ENCODE results near the gene OVOL1. TPM values are rescaled to one million over a fixed set of nuclear protein-coding genes. Genes with fewer than 3 reads are reported as not detected.

The OVOL1 gene
- total RNA-seq, 1 donor from 2014 or later = not detected

DNA sequence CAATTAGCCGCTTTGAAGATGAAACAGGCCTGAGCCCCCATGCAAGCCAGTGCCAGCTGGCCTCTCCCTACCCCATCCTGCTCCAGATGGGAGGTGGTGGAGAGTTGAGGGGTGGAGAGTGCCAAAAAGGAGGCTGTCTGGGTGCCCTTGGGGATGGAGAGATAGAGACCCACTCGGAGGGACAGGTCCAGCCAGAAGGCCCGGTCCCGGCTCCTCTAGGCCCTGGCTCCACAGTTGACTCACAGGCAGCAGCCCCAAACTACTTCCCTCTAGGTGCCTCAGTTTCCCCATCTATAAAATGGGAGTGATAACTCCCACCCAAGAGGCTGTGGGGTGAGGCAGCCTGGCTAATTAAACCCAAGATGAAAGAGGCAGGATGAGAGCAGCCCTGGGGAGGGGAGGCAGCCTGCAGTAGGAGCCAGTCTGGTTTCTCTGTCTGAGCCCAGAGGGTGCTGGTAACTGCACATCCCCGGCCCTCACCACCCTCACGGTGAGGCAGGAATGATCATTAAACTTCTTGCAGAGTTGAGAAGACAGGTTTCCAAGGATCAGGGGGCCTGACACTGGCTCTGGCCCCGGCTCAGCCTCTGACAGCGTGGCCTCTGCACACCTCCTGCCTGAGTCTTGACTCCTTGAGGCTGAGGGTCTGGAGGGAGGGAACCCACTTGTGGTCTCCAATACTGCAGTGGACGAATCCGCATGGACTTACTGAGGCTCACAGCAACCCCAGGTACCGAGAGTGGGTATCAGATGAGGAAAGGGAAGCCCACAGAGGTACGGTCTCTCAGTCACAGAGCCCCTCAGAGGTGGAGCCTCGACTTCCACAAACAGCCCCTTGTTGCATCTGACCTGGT, 4.7 kb upstream of the OVOL1 start:
- H3K4me1 ChIP-seq (ENCODE audit: control insufficient read depth in 3 of 3, insufficient read depth in 3 of 3, low read length in 3 of 3) = peaks cover 11 to 20% (median 16%) of the 10 kb centered on the region in 3 donors
- peaks cover 6 to 11% (median 7%) of the 10 kb centered on the region in 3 donors for H3K36me3 ChIP-seq (ENCODE audit: control insufficient read depth in 3 of 3, insufficient read depth in 3 of 3, low read length in 3 of 3)
- peaks cover 20 to 30% (median 24%) of the 10 kb centered on the region in 3 donors for H3K27me3 ChIP-seq (ENCODE audit: control insufficient read depth in 3 of 3, insufficient read depth in 3 of 3, low read length in 3 of 3)
- no peak overlapping the region for H3K27ac ChIP-seq (ENCODE audit: low read depth, low read length)
- H3K9me3 ChIP-seq (ENCODE audit: control insufficient read depth in 3 of 3, low read length in 3 of 3) = no peaks in the 10 kb centered on the region
- H3K4me3 ChIP-seq (ENCODE audit: low read length in 3 of 3) = no peak overlapping the region
- H3K9ac ChIP-seq (ENCODE audit: low read depth in 1 of 3, low read length in 3 of 3) = peak overlapping the region in 1 of 3 donors; percentile 76

DNA sequence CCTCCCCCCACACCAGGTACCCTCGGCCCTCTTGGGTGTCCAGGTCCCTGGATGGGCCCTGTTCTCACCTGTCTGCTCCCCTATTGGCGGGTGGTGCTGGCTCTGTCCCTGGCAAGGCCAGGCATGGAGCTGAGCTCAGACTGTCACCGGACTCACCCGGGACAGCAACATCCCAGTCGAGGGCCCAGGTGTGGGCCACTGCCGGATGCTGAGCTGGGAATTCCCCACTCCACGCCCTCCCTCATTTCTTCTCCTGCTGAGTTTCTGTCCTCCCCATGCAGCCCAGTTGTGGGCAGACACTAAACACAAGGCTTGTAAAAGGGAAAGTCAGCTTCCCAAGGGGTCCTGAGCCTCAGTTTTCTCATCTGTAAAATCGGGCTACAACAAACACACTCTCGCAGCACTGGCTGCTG, 4.0 kb upstream of the OVOL1 start:
- no peak overlapping the region for H3K27ac ChIP-seq (ENCODE audit: low read depth, low read length)
- H3K36me3 ChIP-seq (ENCODE audit: control insufficient read depth in 3 of 3, insufficient read depth in 3 of 3, low read length in 3 of 3) = peaks cover 0 to 10% (median 7%) of the 10 kb centered on the region in 3 donors
- no peak overlapping the region for H3K9ac ChIP-seq (ENCODE audit: low read depth in 1 of 3, low read length in 3 of 3)
- H3K4me3 ChIP-seq (ENCODE audit: low read length in 3 of 3) = no peak overlapping the region
- H3K9me3 ChIP-seq (ENCODE audit: control insufficient read depth in 3 of 3, low read length in 3 of 3) = no peaks in the 10 kb centered on the region
- H3K27me3 ChIP-seq (ENCODE audit: control insufficient read depth in 3 of 3, insufficient read depth in 3 of 3, low read length in 3 of 3) = peaks cover 24 to 34% (median 28%) of the 10 kb centered on the region in 3 donors
- H3K4me1 ChIP-seq (ENCODE audit: control insufficient read depth in 3 of 3, insufficient read depth in 3 of 3, low read length in 3 of 3) = peaks cover 11 to 21% (median 16%) of the 10 kb centered on the region in 3 donors

DNA sequence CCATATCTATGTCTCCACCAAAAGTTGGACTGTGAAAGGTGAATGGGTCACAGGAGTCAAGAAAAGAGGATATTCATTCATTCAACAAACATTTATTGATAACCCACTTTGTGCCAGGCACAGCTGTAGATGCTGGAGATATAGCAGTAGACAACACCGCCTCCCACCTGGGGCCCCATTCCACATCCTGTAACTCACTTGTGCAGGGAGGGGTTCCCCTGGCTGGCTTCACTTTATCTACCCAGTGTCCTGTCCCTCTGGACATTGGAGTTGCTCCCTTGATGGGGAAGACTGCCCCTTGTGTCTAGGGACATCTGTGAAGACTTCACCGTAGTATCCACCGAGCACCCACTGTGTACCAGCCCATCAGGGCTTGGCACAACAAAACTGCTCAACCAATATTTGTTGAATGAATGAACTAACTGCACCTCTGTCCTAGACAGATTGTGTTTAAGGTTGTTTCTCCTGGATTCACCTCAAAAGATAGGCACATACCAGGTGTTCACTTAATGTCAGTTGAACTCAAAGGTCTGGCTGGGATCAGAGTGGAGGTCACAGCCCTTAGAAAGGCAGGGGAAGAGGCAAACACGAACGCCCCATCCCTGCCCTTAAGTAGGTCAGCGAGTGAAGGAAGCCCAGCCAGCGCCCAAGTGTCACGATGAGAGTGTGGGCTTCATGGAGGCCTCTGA, 1.4 kb upstream of the OVOL1 start:
- Histone ChIP-seq H3K9me3 (ENCODE audit: control insufficient read depth in 3 of 3, low read length in 3 of 3) (no peaks in the 10 kb centered on the region), H3K9ac (ENCODE audit: low read depth in 1 of 3, low read length in 3 of 3) (no peak overlapping the region), H3K27ac (ENCODE audit: low read depth, low read length) (no peak overlapping the region), H3K36me3 (ENCODE audit: control insufficient read depth in 3 of 3, insufficient read depth in 3 of 3, low read length in 3 of 3) (no peaks in the 10 kb centered on the region), H3K27me3 (ENCODE audit: control insufficient read depth in 3 of 3, insufficient read depth in 3 of 3, low read length in 3 of 3) (peaks cover 44 to 56% (median 44%) of the 10 kb centered on the region in 3 donors), H3K4me3 (ENCODE audit: low read length in 3 of 3) (no peak overlapping the region), H3K4me1 (ENCODE audit: control insufficient read depth in 3 of 3, insufficient read depth in 3 of 3, low read length in 3 of 3) (peaks cover 4 to 7% (median 5%) of the 10 kb centered on the region in 3 donors)

DNA sequence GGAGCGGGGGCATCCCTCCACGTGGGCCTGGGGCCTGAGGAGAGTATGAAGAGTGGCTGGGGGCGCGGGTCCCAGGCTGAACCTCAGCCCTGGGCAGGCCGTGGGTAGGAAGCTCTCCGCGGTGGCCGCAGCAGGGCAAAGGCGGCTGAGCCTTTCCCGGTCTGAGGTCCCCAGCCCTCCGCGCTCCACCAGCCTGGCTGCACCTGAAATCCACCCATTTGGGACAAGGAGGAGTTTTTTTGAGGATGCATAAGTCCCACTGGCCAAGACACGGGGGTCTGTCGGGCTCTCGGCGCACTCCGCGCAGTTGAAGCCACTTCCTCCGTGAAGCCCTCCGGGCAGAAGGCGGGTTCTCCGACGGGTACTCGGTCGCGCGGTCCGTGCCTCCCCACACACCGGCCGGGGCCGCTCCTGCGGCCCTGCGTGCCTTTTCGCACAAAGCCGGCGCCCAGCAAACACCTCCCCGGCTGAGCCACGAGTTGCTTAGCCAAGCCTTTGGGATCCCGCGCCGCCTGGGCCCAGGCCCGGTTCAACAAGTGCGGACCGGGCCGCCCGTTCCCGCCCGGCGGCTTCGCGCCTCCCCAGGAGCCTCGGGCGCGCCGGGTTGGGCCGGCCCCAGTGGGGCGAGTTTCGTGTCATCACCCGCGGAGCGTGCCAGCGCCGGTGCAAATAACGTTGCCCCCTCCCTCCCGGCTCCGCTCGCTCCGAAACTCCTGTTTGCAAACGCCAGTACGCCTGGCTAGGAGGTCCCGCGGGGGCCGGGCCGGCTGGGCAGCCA, 666 bp upstream of the OVOL1 start:
- H3K9ac ChIP-seq (ENCODE audit: low read depth in 1 of 3, low read length in 3 of 3) = no peak overlapping the region
- H3K27ac ChIP-seq (ENCODE audit: low read depth, low read length) = no peak overlapping the region
- H3K27me3 ChIP-seq (ENCODE audit: control insufficient read depth in 3 of 3, insufficient read depth in 3 of 3, low read length in 3 of 3) = peaks cover 44 to 62% (median 50%) of the 10 kb centered on the region in 3 donors
- no peaks in the 10 kb centered on the region for H3K9me3 ChIP-seq (ENCODE audit: control insufficient read depth in 3 of 3, low read length in 3 of 3)
- no peaks in the 10 kb centered on the region for H3K36me3 ChIP-seq (ENCODE audit: control insufficient read depth in 3 of 3, insufficient read depth in 3 of 3, low read length in 3 of 3)
- peak overlapping the region in 1 of 3 donors; percentile 6 for H3K4me3 ChIP-seq (ENCODE audit: low read length in 3 of 3)
- H3K4me1 ChIP-seq (ENCODE audit: control insufficient read depth in 3 of 3, insufficient read depth in 3 of 3, low read length in 3 of 3) = peaks cover 4 to 7% (median 5%) of the 10 kb centered on the region in 3 donors

DNA sequence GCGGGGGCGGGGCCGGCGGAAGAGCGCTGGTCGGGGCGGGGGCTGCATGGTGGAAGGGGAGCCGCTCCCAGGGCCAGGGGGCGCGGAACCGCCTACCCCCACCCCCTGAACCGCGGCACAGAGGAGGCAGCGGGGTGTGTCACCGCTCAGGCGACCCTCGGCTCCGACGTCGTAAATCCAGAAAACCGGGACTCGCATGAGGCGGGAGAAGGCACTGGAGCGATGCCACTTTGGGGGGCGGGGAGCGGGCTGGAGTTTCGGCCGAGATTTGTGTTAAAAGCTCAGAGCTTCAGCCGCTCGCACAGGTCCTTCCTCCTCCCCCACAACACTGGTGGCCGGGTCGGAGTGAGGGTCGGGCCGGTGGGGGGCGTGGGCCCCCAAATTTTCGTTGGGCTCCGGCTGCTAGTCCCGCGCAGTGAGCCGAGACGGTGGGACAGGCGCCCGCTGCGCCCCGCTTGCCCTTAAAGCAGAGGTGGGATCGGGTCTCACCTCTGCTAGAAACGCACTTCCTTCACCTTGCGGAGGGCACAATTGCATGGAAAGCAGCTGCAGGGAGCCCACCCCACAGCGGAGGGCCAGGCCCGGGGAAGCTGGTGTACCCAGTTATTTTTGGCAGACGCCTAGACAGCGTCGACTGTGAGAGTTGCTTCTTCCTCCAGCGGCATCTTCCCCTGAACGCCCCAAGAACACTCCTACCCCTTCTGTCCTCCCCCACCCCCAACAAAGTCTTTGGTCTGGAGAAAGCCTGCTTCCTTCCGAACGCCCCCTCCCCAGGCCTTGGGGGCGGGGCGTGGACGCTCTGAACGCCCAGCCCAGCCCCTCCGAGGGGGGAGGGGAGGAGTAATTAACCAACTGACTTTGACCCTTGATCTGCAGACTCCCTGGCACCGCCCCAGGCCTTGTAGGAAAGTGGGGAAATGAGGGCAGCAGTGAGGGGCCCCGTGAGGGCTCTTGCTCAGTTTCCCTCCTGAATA, 1.1 kb downstream of the OVOL1 start:
- no peak overlapping the region for H3K4me3 ChIP-seq (ENCODE audit: low read length in 3 of 3)
- peaks cover 44 to 72% (median 56%) of the 10 kb centered on the region in 3 donors for H3K27me3 ChIP-seq (ENCODE audit: control insufficient read depth in 3 of 3, insufficient read depth in 3 of 3, low read length in 3 of 3)
- peaks cover 4 to 7% (median 5%) of the 10 kb centered on the region in 3 donors for H3K4me1 ChIP-seq (ENCODE audit: control insufficient read depth in 3 of 3, insufficient read depth in 3 of 3, low read length in 3 of 3)
- H3K27ac ChIP-seq (ENCODE audit: low read depth, low read length) = no peak overlapping the region
- H3K36me3 ChIP-seq (ENCODE audit: control insufficient read depth in 3 of 3, insufficient read depth in 3 of 3, low read length in 3 of 3) = no peaks in the 10 kb centered on the region
- no peaks in the 10 kb centered on the region for H3K9me3 ChIP-seq (ENCODE audit: control insufficient read depth in 3 of 3, low read length in 3 of 3)
- H3K9ac ChIP-seq (ENCODE audit: low read depth in 1 of 3, low read length in 3 of 3) = no peak overlapping the region

DNA sequence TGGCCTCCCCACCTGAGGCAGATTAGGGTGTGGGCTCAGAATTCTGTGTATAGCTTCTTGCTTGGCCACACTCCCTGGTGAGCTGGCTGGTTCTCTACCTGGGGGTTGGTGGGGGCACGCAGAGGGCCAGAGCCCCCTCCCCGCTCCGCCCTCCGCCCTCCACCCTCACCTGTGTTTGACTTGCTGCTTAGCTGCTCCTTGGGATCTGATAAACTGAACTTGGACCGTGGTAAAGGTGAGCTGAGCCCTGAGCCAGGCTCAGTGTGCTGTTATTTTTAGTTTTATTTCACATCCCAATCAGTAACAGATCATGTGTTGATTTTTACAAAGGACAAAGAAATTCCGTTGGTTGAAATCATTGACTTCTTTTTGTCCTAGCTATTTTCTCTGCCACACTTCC, 2.0 kb downstream of the OVOL1 start:
- Histone ChIP-seq H3K4me3 (ENCODE audit: low read length in 3 of 3) (no peak overlapping the region), H3K27ac (ENCODE audit: low read depth, low read length) (no peak overlapping the region), H3K27me3 (ENCODE audit: control insufficient read depth in 3 of 3, insufficient read depth in 3 of 3, low read length in 3 of 3) (peaks cover 44 to 76% (median 65%) of the 10 kb centered on the region in 3 donors), H3K4me1 (ENCODE audit: control insufficient read depth in 3 of 3, insufficient read depth in 3 of 3, low read length in 3 of 3) (peaks cover 4 to 7% (median 5%) of the 10 kb centered on the region in 3 donors), H3K9ac (ENCODE audit: low read depth in 1 of 3, low read length in 3 of 3) (no peak overlapping the region), H3K36me3 (ENCODE audit: control insufficient read depth in 3 of 3, insufficient read depth in 3 of 3, low read length in 3 of 3) (no peaks in the 10 kb centered on the region), H3K9me3 (ENCODE audit: control insufficient read depth in 3 of 3, low read length in 3 of 3) (no peaks in the 10 kb centered on the region)

DNA sequence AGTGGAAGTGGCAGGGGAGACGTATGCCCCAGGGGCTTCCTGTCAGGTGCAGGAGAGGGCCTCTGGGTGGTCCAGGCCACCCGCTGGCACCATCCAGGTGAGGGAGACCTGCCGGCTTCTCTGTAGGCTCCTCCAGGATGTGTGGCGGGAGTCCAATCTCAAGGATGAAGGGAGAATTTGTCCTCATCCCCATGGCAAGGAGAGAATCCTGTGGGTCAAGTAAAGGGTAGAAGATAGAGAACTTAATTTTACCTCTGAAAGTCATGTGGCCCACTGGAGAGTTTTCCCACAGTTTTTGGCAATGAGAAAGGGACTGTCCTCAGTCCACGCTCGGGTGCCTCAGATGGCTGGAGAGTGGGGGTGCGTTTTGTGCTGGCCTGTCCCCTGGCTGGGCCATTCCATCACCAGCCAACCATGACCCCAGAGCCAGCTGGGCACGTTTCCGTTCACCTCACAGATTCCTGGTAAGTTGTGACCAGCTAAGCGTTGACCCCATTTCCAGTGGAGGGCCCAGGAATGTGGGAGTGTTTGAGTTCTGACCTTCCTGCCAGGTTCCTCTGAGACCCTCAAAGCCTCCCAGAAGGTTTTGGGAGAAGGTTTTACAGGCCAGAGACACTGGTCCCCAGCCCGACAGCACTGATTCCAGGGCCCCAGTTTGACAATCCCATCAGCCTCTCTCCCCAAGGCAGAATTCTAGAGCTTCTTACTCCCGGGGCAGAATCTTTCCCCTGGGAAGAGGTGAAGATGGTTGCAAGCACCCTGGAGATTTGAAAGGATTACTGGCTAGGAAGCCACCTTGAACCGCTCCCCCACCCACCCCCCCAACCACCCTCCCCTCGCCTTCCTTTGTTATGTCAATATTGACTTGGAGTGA, 2.6 kb downstream of the OVOL1 start:
- Histone ChIP-seq H3K27ac (ENCODE audit: low read depth, low read length) (no peak overlapping the region), H3K9me3 (ENCODE audit: control insufficient read depth in 3 of 3, low read length in 3 of 3) (no peaks in the 10 kb centered on the region), H3K4me1 (ENCODE audit: control insufficient read depth in 3 of 3, insufficient read depth in 3 of 3, low read length in 3 of 3) (peaks cover 4 to 7% (median 5%) of the 10 kb centered on the region in 3 donors), H3K36me3 (ENCODE audit: control insufficient read depth in 3 of 3, insufficient read depth in 3 of 3, low read length in 3 of 3) (no peaks in the 10 kb centered on the region), H3K9ac (ENCODE audit: low read depth in 1 of 3, low read length in 3 of 3) (no peak overlapping the region), H3K27me3 (ENCODE audit: control insufficient read depth in 3 of 3, insufficient read depth in 3 of 3, low read length in 3 of 3) (peaks cover 41 to 76% (median 68%) of the 10 kb centered on the region in 3 donors), H3K4me3 (ENCODE audit: low read length in 3 of 3) (no peak overlapping the region)

DNA sequence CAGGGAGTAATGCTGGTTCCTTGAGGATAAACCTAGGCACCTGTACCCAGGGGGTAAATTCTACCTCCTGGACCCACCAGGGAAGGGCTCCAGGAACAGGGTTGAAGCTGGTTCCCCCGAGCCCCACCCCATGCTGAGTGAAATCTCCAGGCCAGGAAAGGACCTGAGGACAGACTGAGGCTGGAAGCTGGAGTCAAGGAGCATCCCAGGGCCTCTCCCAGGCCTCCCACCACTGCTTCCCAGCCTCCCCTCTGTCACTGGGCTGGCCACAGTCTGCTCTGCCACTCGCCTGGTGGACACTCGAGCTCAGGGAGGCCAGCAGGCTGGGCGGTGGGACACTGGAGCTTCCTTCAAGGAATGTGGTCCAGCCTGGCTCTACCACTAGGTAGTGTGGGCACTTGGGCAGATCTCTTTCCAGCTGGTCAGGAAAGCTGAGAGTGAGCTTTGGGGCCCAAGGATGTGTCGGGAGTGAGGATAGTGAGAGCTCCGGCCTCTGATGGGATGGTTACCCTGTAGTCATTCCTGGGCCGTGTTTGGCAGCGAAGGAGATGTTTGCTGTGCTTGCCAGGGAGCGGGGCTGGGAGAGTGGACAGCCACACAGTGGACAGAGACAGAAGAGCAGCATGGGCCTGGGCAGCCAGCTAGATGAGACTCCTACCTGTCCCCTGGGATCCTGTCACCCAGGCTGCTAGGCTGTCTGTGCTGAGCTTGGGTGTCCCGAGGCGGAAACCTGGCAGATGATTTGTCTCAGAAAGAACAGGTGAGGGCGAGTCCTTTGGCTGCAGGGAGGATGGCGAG, 3.4 kb downstream of the OVOL1 start:
- Histone ChIP-seq H3K27ac (ENCODE audit: low read depth, low read length) (no peak overlapping the region), H3K4me3 (ENCODE audit: low read length in 3 of 3) (no peak overlapping the region), H3K4me1 (ENCODE audit: control insufficient read depth in 3 of 3, insufficient read depth in 3 of 3, low read length in 3 of 3) (peaks cover 4 to 7% (median 5%) of the 10 kb centered on the region in 3 donors), H3K9ac (ENCODE audit: low read depth in 1 of 3, low read length in 3 of 3) (no peak overlapping the region), H3K27me3 (ENCODE audit: control insufficient read depth in 3 of 3, insufficient read depth in 3 of 3, low read length in 3 of 3) (peaks cover 37 to 77% (median 70%) of the 10 kb centered on the region in 3 donors), H3K9me3 (ENCODE audit: control insufficient read depth in 3 of 3, low read length in 3 of 3) (no peaks in the 10 kb centered on the region), H3K36me3 (ENCODE audit: control insufficient read depth in 3 of 3, insufficient read depth in 3 of 3, low read length in 3 of 3) (no peaks in the 10 kb centered on the region)
